Osteoblast (primary cell): ENCODE data around the gene GRB14. TPM values are rescaled to one million over a fixed set of nuclear protein-coding genes. Genes with fewer than 3 reads are reported as not detected.

Source experiments
- DNase-seq: peaks from one replicate; pipeline ENCODE4 v3.0.0; 2011; ENCODE audit warnings: low spot score, mixed read lengths; ENCODE audit not compliant: insufficient read length; ENCODE audit errors: missing footprints
- H2AFZ ChIP-seq: 2 replicates; pipeline ENCODE4 v1.6.0; 2011; ENCODE audit warnings: mild to moderate bottlenecking, low read length
- H3K27ac ChIP-seq: 2 replicates; pipeline ENCODE4 v1.5.1; 2011; ENCODE audit warnings: mild to moderate bottlenecking, low read depth, low read length, moderate library complexity
- H3K27me3 ChIP-seq: 2 replicates; pipeline ENCODE4 v1.6.0; 2012; ENCODE audit warnings: mild to moderate bottlenecking, control low read depth, inconsistent platforms, low read length, moderate library complexity; ENCODE audit not compliant: insufficient read depth
- H3K36me3 ChIP-seq: 2 replicates; pipeline ENCODE4 v1.5.1; 2011; ENCODE audit warnings: mild to moderate bottlenecking, low read length, control low read depth, moderate library complexity; ENCODE audit not compliant: insufficient read depth
- H3K4me1 ChIP-seq: 2 replicates; pipeline ENCODE4 v1.5.1; 2011; ENCODE audit warnings: mild to moderate bottlenecking, low read length, control low read depth, moderate library complexity; ENCODE audit not compliant: insufficient read depth
- H3K4me2 ChIP-seq: 2 replicates; pipeline ENCODE4 v1.6.0; 2011; ENCODE audit warnings: mild to moderate bottlenecking, low read length; ENCODE audit not compliant: insufficient read depth
- H3K4me3 ChIP-seq: fragments of 200-600 bp; sonication (generic); 3 replicates; pipeline ENCODE4 v1.5.1; 2012; ENCODE audit warnings: mild to moderate bottlenecking, low read length, inconsistent platforms; ENCODE audit not compliant: insufficient read depth
- H3K79me2 ChIP-seq: 2 replicates; pipeline ENCODE4 v1.6.0; 2012; ENCODE audit warnings: mild to moderate bottlenecking, low read length, control low read depth, inconsistent platforms; ENCODE audit not compliant: insufficient read depth
- H3K9me3 ChIP-seq: 2 replicates; pipeline ENCODE4 v1.5.1; 2011; ENCODE audit warnings: low read depth, low read length, control low read depth
- H4K20me1 ChIP-seq: 2 replicates; pipeline ENCODE4 v1.6.0; 2012; ENCODE audit warnings: mild to moderate bottlenecking, low read length, control low read depth; ENCODE audit not compliant: insufficient read depth
- total RNA-seq: library from RNA; depleted of rRNA; stranded (reverse); fragments of >200 nt; gene quantifications from 2 replicates; pipeline ENCODE4 v1.2.3, GENCODE V29; 2012
- TF ChIP-seq, protein P1 (sequence below): IDR thresholded peaks from 2 replicates; pipeline ENCODE4 v1.5.1; 2011; ENCODE audit warnings: mild to moderate bottlenecking, low read depth, low read length, moderate library complexity; ENCODE audit errors: extremely low read depth

GRB14 gene
- total RNA-seq, 1 donor: 0.72 TPM

DNA sequence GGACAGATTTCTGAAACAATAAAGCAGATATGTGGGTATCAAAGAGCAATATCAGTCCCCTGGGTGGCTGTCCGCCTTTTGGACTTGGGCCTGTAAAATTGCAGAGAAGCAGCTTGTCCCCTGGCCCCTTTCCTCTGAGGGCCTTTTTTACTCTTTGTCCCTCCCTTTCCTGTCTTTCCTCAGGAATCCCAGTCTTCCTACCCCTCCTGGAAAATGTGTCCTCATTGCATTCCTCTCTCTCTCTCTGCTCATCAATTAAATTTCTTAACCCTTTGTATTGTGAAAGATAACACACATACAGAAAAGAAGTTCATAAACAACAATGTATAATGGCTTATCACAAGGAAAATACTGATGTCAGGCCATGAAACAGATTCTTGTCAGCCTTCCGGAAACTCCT lies 3.0 kb upstream of the GRB14 start:
- TF ChIP-seq, protein P1, sequence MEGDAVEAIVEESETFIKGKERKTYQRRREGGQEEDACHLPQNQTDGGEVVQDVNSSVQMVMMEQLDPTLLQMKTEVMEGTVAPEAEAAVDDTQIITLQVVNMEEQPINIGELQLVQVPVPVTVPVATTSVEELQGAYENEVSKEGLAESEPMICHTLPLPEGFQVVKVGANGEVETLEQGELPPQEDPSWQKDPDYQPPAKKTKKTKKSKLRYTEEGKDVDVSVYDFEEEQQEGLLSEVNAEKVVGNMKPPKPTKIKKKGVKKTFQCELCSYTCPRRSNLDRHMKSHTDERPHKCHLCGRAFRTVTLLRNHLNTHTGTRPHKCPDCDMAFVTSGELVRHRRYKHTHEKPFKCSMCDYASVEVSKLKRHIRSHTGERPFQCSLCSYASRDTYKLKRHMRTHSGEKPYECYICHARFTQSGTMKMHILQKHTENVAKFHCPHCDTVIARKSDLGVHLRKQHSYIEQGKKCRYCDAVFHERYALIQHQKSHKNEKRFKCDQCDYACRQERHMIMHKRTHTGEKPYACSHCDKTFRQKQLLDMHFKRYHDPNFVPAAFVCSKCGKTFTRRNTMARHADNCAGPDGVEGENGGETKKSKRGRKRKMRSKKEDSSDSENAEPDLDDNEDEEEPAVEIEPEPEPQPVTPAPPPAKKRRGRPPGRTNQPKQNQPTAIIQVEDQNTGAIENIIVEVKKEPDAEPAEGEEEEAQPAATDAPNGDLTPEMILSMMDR: no peak
- Histone ChIP-seq H3K79me2 (no peaks in the 10 kb centered on the region), H3K4me1 (peaks cover 25% of the 10 kb centered on the region), H3K4me2 (peak overlapping the region; percentile 26), H3K9me3 (no peaks in the 10 kb centered on the region), H3K27ac (peak overlapping the region; percentile 36), H4K20me1 (no peaks in the 10 kb centered on the region), H3K27me3 (no peaks in the 10 kb centered on the region), H3K4me3 (no peak overlapping the region), H3K36me3 (no peaks in the 10 kb centered on the region), H2AFZ (peak overlapping the region; percentile 66)
- DNase-seq: no peak

DNA sequence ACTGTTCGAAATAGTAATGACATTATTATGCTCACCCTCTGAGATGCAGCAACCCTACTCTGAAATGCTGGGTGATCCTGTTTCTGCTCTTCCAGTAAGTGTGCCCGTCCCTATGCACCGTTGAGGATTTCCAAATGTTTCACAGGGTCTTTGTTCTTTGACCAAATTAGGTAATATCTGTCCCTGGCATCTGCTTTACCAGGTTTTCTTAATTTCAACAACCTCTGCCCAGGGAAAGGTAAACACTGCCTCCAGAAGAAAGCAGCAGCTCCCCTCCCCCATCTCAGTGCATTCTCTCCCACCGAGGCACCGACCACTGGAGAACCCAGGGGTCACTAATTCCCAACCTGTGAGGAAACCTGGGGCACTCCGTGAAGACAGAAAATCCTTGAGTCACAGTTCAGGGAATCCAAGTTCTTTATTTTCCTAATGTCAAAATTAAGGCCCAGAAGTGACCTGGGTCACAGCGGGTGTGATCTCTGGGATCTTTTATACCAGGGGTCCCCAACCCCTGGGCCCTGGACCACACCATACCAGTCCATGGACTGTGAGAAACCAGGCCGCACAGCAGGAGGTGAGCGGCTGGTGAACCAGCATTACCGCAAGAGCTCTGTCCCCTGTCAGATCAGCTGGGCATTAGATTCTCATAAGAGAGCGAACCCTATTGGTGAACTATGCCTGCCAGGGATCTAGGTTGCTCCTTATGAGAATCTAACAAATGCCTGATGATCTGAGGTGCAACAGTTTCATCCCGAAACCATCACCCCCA lies 1.2 kb upstream of the GRB14 start:
- H3K4me3 ChIP-seq: no peak overlapping the region
- H3K27ac ChIP-seq: no peak overlapping the region
- H3K4me1 ChIP-seq: peaks cover 25% of the 10 kb centered on the region
- no peaks in the 10 kb centered on the region for H3K27me3 ChIP-seq
- H3K79me2 ChIP-seq: no peaks in the 10 kb centered on the region
- H3K36me3 ChIP-seq: no peaks in the 10 kb centered on the region
- TF ChIP-seq, protein P1: no peak
- H3K9me3 ChIP-seq: no peaks in the 10 kb centered on the region
- H2AFZ ChIP-seq: no peak overlapping the region
- no peak overlapping the region for H3K4me2 ChIP-seq
- no peak for DNase-seq
- no peaks in the 10 kb centered on the region for H4K20me1 ChIP-seq

DNA sequence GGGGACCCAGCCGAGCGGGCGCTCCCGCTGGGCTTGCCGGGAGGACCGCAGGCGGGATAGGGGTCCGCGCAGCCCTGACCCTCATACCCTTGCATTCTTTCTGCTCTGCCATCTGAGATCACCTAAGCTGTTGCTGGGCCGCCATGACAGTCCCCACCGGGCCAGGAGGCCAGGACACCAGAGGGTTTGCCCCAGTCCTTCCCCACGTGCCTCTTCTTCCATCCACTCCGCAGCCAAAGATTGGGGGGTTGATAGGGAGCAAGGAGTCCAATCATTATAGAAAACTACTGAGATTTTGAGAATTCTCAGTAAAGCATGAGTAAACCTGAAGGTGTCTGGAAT lies 453 bp upstream of the GRB14 start:
- no peaks in the 10 kb centered on the region for H3K27me3 ChIP-seq
- TF ChIP-seq, protein P1: no peak
- DNase-seq: no peak
- H4K20me1 ChIP-seq: no peaks in the 10 kb centered on the region
- no peak overlapping the region for H3K27ac ChIP-seq
- peak overlapping the region; percentile 88 for H2AFZ ChIP-seq
- H3K9me3 ChIP-seq: no peaks in the 10 kb centered on the region
- H3K79me2 ChIP-seq: no peaks in the 10 kb centered on the region
- peak overlapping the region; percentile 75 for H3K4me3 ChIP-seq
- H3K4me2 ChIP-seq: peak overlapping the region; percentile 77
- peaks cover 25% of the 10 kb centered on the region for H3K4me1 ChIP-seq
- no peaks in the 10 kb centered on the region for H3K36me3 ChIP-seq

DNA sequence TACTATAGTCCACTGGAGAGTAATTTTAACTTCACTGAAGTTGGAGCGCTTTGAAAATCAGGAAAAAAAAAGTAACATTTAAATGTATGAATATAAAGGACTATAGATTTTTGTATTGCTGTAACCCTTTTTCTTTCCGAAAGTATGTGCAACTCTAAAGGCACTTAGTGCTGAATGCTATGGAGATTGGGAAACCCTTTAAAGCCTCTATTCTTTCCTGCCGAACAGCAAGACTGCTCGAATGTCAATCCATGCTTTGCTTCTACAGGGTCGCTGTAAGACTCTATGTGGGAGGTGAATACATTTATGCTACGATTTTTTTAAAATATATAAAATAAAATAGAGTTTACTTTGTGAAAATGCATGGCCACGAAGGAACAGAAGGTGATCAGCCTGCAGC lies 825 bp downstream of the GRB14 start:
- H3K79me2 ChIP-seq: no peaks in the 10 kb centered on the region
- no peaks in the 10 kb centered on the region for H3K9me3 ChIP-seq
- no peaks in the 10 kb centered on the region for H4K20me1 ChIP-seq
- DNase-seq: no peak
- peak overlapping the region; percentile 63 for H2AFZ ChIP-seq
- TF ChIP-seq, protein P1: no peak
- H3K4me2 ChIP-seq: peak overlapping the region; percentile 77
- peaks cover 20% of the 10 kb centered on the region for H3K4me1 ChIP-seq
- H3K27me3 ChIP-seq: no peaks in the 10 kb centered on the region
- no peaks in the 10 kb centered on the region for H3K36me3 ChIP-seq
- peak overlapping the region; percentile 75 for H3K4me3 ChIP-seq
- H3K27ac ChIP-seq: no peak overlapping the region
